Colonic mucosa (tissue), 4 donors: ENCODE measurements around the gene SCFD2. TPM values are rescaled to one million over a fixed set of nuclear protein-coding genes. Genes with fewer than 3 reads are reported as not detected.

ENCODE experiments used
- DNase-seq: peaks from one replicate; pipeline ENCODE4 v3.0.0-alpha.2; 2020
- H3K27ac ChIP-seq: fragments of 200-600 bp; one replicate; pipeline ENCODE4 v1.8.0; 2021
- H3K27me3 ChIP-seq: fragments of 200-600 bp; one replicate; pipeline ENCODE4 v1.8.0; 2021
- H3K36me3 ChIP-seq: fragments of 200-600 bp; one replicate; pipeline ENCODE4 v1.8.0; 2021
- H3K4me1 ChIP-seq: fragments of 200-600 bp; one replicate; pipeline ENCODE4 v1.8.0; 2021; ENCODE audit warnings: mild to moderate bottlenecking
- H3K4me3 ChIP-seq: fragments of 200-600 bp; one replicate; pipeline ENCODE4 v1.8.0; 2021
- H3K9ac ChIP-seq, 2 donors: one replicate each; pipeline ENCODE4 v1.7.0; 2013; ENCODE audit warnings: control low read depth in 2 of 2, low read depth in 2 of 2, low read length in 2 of 2
- H3K9me3 ChIP-seq: fragments of 200-600 bp; one replicate; pipeline ENCODE4 v1.8.0; 2021
- intact Hi-C: fragments of 100-400 bp; cut with DNase I; formaldehyde crosslinking; loops from one replicate; pipeline ENCODE4 v1.14.1; 2022
- total RNA-seq, 2 donors: library from RNA; stranded (reverse); fragmentation: NEBNext Ultra II Directional in 1 of 2; extraction: Animal tissue kit (Norgen Biotek cat#: 25700) in 1 of 2; gene quantifications; one replicate each; pipeline ENCODE4 v1.2.1, GENCODE V29; 2021
- TF ChIP-seq, protein P1 (sequence below): fragments of 200-600 bp; IDR thresholded peaks from one replicate; pipeline ENCODE4 v1.8.0; 2022; ENCODE audit warnings: antibody characterized with exemption, mild to moderate bottlenecking
- donor health status: healthy.
- donor health status: DM: no; HTN: no; CAD: no.
- donor health status: DM: no; HTN: no; CAD: no.

The SCFD2 gene
- total RNA-seq, 2 donors from 2014 or later = 11.5 to 29.4 TPM

DNA sequence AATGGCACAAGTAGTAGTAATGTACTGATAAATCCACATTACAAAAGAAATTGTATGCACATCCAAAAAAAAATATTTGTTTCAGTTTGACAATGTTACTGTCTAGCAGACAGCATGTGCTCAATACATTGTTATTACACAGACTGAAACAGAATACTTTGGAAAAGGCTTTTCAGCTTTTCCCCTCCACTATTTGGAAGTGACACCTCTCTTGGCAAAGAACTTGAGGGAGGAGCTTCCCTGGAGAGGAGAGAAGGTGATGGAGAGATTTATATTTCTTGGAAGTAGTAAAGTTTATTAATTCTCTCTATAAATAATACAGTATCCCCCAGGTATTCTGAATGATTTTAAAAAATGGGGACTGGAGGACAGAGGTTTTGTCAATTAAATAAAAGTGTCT lies 131.8 kb downstream of the SCFD2 start:
- intact Hi-C loops = no loop called here
- H3K36me3 ChIP-seq = no peaks in the 10 kb centered on the region
- TF ChIP-seq, protein P1, sequence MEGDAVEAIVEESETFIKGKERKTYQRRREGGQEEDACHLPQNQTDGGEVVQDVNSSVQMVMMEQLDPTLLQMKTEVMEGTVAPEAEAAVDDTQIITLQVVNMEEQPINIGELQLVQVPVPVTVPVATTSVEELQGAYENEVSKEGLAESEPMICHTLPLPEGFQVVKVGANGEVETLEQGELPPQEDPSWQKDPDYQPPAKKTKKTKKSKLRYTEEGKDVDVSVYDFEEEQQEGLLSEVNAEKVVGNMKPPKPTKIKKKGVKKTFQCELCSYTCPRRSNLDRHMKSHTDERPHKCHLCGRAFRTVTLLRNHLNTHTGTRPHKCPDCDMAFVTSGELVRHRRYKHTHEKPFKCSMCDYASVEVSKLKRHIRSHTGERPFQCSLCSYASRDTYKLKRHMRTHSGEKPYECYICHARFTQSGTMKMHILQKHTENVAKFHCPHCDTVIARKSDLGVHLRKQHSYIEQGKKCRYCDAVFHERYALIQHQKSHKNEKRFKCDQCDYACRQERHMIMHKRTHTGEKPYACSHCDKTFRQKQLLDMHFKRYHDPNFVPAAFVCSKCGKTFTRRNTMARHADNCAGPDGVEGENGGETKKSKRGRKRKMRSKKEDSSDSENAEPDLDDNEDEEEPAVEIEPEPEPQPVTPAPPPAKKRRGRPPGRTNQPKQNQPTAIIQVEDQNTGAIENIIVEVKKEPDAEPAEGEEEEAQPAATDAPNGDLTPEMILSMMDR = no peak

DNA sequence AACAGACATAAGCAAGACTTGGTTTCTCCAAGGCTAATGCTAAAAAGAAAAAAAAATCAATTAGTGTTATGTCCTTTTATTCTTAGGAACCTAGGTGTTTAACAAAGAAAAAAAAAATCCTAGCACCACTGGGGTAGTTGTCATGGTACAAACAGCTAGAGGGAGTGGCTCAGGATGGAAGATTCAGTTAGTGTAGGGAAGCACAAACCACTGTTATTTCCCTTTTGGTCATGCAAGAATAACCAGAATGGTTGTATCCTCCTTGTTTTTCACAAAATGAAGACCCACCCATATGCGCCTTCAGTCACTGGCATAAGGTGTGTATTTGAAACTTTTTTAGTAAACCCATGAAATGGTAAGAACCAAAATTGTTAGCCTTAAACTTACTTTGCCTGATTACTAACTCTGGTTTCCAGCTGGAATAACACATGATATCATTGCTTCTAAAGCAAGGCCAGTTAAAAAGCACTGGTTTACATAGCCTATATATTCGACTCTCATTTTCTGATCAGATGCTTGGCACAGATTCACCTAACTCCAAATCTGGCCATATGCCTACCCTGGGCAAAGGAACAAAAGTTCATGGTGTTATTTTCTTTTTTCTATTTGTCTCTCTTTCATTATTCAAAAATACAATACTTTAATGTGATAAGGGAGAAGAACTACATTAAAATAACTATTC lies 132.6 kb downstream of the SCFD2 start:
- TF ChIP-seq, protein P1 = no peak
- intact Hi-C loops = no loop called here
- no peaks in the 10 kb centered on the region for H3K27me3 ChIP-seq
- no peak overlapping the region for H3K27ac ChIP-seq
- no peaks in the 10 kb centered on the region for H3K9me3 ChIP-seq
- H3K36me3 ChIP-seq = no peaks in the 10 kb centered on the region
- H3K9ac ChIP-seq = no peak overlapping the region
- DNase-seq = no peak
- H3K4me1 ChIP-seq = no peaks in the 10 kb centered on the region
- H3K4me3 ChIP-seq = no peak overlapping the region

More for the DNA sequence above, 131.8 kb downstream of the SCFD2 start:
- no peaks in the 10 kb centered on the region for H3K9me3 ChIP-seq
- no peak for DNase-seq
- no peaks in the 10 kb centered on the region for H3K27me3 ChIP-seq
- H3K4me3 ChIP-seq = no peak overlapping the region
- H3K9ac ChIP-seq = no peak overlapping the region
- H3K4me1 ChIP-seq = no peaks in the 10 kb centered on the region
- H3K27ac ChIP-seq = no peak overlapping the region

DNA sequence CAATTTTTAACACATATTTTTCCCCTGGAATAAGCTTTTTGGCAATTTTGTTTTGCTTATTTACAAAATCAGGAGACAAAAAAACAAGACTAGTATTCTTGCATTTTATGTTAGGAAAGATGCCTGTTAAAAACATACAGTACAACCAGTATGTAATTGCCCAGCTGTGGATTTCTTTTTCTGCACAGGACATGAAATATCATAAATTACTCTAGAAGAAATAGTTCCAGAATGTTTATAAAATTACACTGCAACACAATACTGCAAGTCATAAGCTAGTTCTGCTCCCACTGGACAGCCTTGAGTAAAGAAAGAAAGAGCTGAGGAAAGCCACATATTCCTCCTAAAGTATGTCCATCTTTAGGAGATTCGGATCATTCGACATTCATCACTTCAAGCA lies 133.5 kb downstream of the SCFD2 start:
- no peaks in the 10 kb centered on the region for H3K27me3 ChIP-seq
- H3K4me1 ChIP-seq = no peaks in the 10 kb centered on the region
- H3K27ac ChIP-seq = no peak overlapping the region
- H3K9me3 ChIP-seq = no peaks in the 10 kb centered on the region
- H3K36me3 ChIP-seq = no peaks in the 10 kb centered on the region
- no peak overlapping the region for H3K9ac ChIP-seq
- no peak overlapping the region for H3K4me3 ChIP-seq
- intact Hi-C loops = no loop called here
- TF ChIP-seq, protein P1 = no peak
- DNase-seq = no peak

DNA sequence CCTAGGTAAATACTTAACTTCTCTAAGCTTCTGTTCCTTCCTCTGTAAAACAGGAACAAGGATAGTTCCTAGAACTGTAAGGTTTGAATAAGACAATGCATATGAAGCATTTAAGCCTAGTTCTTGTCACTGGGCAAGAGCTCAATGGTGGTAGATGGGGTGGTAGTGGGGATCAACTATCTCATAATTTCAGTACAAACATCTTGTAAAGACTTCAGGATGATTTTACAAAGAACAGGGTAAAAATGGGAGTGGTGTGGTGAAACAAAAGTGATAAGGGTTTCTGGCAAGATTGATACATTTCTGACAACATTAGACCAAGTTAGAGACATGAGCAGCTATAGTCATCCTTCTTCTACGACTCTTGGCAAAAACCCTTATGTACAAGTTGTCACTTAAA lies 137.8 kb downstream of the SCFD2 start:
- H3K9me3 ChIP-seq = no peaks in the 10 kb centered on the region
- DNase-seq = no peak
- H3K4me1 ChIP-seq = no peaks in the 10 kb centered on the region
- intact Hi-C loops = no loop called here
- H3K4me3 ChIP-seq = no peak overlapping the region
- H3K27me3 ChIP-seq = no peaks in the 10 kb centered on the region
- H3K36me3 ChIP-seq = no peaks in the 10 kb centered on the region
- no peak overlapping the region for H3K9ac ChIP-seq
- H3K27ac ChIP-seq = no peak overlapping the region
- TF ChIP-seq, protein P1 = no peak

DNA sequence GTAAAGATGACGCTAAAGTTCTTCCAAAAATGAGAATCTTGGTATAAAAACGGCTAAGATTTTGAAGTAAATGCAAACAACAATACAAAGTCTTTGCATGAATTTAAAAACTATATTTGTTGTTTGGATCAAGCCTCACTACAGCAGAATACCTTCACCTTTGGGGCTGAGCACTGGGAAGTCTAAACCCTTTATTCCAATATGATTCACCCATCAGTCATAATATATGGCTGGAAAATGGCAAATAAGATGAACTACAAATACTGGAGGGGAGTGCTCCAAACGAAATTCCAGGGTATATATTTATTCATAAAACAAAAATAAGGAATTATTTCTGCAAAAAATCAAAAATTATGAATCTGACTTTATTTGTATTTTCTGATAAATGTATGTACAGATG lies 138.4 kb downstream of the SCFD2 start:
- intact Hi-C loops = no loop called here
- TF ChIP-seq, protein P1 = no peak
- no peaks in the 10 kb centered on the region for H3K36me3 ChIP-seq
- H3K4me1 ChIP-seq = no peaks in the 10 kb centered on the region
- H3K27me3 ChIP-seq = no peaks in the 10 kb centered on the region
- no peak overlapping the region for H3K9ac ChIP-seq
- H3K27ac ChIP-seq = no peak overlapping the region
- H3K9me3 ChIP-seq = no peaks in the 10 kb centered on the region
- H3K4me3 ChIP-seq = no peak overlapping the region
- DNase-seq = no peak
